GM21619 (cell line): ENCODE data around the gene MRPL55.

Source experiments
- ATAC-seq: cut with Tn5 transposase; IDR thresholded peaks from one replicate; pipeline ENCODE4 v1.9.1; 2021; ENCODE audit not compliant: unreplicated experiment

Gene MRPL55

DNA sequence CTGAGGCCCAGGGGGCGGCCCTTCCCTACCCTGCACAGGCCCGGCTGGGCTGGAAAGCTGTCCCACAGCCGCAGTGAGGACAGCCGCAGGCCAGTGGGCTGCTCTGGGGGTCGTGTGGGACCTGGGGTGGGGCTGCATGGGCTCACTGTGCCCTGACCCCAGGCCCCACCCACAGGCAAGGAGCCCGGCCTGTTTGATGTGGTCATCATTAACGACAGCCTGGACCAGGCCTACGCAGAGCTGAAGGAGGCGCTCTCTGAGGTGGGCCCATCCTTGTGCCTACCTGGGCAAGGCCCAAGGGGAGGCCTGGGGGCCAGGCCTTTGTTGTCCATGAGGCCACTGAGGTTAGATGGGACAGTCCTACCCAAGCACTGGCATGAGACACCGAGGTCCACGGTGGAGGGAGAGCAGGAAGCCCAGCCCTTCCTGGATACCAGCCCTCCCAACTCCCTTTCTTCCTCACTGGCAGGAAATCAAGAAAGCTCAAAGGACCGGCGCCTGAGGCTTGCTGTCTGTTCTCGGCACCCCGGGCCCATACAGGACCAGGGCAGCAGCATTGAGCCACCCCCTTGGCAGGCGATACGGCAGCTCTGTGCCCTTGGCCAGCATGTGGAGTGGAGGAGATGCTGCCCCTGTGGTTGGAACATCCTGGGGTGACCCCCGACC lies 39.2 kb upstream of the MRPL55 start:
- ATAC-seq: no peak

DNA sequence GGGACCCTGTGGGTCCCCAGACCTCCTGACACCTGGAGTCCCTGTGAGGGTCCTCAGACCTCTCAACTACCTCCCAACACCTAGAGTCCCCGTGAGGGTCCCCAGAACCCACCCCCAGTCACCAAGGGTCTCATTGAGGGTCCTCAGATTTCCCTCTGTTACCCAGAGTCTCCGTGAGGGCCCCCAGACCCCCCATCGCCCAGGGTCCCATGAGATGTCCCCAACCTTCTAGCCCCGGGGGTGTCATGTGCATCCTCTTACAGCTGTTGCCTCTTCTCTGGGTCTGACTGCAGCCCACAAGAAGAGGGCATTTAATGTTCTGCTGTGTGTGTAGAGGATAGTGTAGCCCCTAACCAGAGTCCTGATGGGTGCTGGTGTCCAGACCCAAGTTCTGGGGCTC lies 38.7 kb upstream of the MRPL55 start:
- ATAC-seq: no peak

DNA sequence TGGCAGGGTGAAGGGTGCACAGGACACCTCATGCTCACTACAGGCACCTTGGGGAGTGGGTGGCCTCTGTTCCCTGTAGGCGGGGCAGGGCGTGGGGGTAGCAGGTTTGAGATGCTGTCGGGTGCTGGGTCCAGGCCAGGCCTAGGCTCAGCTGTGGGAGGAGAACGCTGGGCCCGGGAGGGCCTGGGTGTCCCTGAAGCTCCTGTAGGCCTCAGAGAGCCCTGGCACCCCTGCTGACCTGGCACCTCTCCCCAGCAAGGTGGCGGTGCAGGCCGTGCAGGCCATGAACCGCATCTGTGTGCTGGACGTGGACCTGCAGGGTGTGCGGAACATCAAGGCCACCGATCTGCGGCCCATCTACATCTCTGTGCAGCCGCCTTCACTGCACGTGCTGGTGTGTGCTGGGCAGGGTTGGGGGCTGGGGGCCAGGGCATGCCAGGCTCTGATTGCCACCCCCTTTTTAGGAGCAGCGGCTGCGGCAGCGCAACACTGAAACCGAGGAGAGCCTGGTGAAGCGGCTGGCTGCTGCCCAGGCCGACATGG lies 38.1 kb upstream of the MRPL55 start:
- no peak for ATAC-seq

DNA sequence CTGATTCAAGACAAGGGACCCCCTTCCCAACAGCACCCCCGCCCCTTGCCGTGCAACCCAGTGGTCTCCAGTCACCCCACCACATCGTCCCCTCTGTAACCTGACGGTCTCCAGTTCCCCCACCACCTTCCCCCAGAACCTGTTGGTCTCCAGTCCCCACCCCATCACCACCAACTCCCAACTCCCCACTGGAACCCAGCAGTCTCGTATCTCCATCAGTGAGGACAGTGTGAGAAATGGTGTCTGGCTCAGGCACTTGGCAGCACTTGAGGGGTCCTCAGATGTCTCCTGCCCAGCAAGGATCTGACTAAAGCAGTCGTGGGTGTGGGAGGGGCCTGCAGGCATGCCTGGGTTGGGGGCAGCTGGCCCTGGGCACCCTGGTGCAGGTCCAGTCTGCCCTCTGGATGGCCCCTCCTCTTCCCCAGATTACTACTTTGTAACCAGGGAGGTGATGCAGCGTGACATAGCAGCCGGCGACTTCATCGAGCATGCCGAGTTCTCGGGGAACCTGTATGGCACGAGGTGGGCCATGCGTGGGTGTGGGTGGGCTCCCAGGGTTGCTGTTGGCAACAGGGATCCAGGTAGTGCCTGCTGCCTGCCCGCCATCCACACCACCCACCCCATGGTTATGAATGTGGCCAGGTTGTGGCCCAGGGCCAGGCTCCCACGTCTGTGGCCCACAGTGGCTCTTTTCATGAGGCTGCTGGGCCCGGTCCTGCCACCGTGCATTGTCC lies 37.5 kb upstream of the MRPL55 start:
- no peak for ATAC-seq

DNA sequence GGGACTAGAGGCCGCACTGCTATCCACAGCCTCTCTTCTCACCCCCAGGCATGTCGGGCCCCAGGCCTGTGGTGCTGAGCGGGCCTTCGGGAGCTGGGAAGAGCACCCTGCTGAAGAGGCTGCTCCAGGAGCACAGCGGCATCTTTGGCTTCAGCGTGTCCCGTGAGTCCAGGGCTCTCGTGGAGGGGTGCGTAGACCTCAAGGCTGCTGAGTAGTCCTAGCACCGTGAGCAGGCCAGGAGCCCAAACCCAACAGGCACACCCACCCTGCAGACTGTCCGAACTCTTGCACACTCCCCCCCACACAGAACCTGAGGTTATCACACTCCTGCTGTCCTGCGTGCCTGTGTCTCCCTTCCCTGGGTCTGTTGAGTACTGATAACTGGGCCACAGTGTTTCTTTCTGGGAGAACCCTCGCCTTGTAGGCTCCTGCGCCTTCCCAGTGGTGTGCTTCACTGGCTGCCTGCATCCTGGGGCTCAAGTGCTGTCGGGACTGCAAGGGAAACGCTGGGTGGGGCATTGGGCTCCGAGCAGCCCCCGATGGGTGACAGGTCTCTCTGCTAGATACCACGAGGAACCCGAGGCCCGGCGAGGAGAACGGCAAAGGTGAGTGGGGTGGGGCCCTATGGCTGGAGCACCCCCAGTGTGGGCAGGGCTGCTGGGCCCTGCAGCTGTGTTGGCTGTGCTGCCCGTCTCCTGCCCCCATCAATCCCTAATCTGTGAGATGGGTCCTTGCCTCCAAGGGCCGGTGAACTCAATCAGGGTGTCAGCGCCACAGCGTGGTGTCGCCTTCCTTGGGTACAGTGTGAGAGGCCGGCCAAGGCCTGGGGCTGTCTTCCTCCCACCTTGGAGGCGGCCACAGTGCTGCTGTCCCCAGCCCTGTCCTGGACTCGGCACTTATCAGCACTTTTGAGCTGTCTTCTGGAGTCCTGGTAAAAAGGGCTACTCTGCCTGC lies 36.6 kb upstream of the MRPL55 start:
- ATAC-seq: no peak

DNA sequence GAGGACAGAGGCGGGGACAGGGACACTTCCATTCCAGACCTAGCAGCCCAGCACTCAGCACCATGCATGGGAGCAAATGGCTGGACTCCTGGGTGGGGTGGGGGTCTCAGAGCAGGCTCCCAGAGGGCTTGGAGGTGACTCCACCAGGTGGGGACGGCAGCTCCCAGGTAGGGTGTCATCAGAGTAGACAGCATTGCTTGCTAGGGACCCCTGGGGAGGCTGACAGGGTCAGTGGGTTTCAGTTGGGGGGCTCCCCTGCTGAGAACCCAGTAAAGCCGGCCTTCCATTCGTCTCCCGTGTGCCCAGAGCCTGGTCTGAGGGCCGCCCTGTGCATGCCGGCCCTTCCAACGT lies 35.9 kb upstream of the MRPL55 start:
- no peak for ATAC-seq

DNA sequence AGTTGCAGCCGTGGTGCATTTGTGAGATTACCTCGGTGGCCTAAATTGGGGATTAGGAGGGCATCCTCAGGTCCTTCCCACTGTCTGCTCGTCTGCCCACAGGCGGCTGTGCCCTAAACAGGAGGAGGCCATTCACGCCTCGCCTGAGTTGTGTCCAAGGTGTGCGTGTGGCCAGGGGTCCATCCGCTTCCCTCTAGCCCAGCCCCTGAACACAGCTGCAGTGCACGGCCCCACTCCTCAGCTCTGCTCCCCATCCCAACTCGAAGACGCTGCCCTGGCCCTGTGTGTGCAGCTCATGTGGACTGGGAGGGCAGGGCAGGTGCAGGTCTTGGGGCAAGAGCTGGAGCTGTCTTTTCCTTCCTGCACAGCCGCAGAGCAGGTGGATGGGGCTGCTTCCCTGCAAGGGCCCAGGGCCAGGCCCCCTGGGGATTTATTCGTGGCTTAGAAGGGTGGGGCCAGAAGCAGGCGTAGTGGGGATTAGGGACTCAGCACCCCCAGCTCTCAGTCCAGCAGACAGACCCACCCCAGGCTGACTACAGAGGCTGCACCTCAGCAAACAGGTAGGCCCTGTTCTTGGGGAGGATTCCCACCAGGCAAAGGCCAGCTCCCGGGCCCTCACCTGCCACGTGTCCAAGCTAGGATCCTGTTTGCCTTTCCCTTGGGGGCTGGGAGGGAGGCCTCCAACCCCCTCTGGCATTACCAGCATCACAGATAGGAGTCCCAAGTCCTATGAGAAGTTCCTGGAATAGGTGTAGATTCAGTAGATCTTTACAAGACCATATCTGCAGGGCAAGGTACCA lies 35.3 kb upstream of the MRPL55 start:
- no peak for ATAC-seq

DNA sequence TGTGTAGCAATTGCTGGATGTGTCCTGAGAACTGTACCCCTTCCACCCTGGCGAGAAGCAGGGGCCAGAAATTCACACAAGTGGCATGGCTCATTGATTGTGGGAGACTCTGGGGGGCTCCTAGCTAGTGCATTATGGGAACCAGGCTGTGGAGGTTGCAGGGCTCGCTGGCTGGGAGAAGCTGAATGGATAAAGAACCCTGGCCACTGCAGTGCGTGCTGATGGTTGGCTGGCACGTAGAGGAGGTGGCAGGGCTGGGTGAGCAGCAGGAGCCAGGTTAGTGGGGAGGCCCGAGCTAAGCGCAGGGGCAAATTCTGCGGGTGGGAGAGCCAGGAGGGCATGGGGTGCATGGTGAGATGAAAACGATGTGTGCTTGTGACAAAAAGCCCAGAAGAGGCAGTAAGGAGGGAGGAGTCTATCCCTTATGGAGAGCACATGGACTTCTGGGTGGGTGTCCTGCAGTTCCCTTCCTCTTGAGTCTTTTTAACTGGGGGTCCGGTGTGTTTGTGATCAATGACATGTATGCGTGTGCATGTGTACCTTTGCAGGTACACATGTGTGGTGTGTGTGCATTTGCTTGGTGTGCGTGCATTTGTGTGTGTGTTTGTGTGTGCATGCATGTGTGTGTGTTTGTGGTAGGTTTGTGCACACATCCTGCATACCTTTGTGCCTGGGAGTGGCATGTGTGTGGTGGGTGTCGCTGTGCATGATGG lies 34.5 kb upstream of the MRPL55 start:
- ATAC-seq: no peak

DNA sequence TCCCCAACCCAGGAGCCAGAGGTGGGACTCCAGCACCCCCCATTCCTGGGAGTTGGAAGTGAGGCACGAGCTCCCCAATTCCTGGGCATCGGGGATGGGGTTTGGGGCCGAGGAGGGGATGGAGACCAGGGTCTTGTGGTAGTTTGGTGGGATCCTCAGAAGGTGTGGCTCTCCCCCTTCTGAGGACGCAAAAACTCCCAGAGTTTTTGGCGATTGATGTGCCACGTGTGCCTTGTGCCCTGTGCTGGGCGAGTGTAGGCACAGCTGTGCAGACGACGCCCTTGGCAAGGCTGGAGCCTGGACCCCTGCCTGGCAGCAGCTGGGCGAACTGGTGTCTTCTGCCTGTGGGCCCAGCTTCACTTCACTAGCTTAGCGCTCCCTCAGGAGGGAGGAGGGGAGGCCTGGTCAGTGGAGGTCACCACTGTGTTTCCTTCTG lies 33.6 kb upstream of the MRPL55 start:
- no peak for ATAC-seq

DNA sequence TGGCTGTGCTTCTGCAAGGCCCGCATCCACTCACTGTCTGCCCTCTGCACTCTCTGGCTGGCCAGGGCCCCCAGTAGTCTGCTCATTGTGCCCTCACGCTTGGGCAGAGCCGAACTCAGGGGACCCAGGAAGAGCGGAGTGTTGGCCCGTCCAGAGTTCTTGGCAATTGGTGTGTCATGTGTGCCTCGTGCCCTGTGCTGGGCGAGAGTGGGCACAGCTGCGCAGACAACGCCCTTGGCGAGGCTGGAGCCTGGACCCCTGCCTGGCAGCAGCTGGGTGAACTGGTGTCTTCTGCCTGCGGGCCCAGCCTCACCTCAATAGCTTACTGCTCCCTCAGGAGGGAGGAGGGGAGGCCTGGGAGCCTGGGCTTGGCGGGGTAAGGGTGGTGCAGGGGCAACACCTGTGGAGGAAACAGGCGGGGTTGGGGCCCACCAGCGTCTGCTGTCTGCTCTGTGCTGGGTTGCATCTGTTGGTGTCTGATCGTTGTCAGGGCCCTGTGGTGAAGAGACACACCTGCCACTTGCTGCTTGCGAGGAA lies 33.1 kb upstream of the MRPL55 start:
- ATAC-seq: no peak

DNA sequence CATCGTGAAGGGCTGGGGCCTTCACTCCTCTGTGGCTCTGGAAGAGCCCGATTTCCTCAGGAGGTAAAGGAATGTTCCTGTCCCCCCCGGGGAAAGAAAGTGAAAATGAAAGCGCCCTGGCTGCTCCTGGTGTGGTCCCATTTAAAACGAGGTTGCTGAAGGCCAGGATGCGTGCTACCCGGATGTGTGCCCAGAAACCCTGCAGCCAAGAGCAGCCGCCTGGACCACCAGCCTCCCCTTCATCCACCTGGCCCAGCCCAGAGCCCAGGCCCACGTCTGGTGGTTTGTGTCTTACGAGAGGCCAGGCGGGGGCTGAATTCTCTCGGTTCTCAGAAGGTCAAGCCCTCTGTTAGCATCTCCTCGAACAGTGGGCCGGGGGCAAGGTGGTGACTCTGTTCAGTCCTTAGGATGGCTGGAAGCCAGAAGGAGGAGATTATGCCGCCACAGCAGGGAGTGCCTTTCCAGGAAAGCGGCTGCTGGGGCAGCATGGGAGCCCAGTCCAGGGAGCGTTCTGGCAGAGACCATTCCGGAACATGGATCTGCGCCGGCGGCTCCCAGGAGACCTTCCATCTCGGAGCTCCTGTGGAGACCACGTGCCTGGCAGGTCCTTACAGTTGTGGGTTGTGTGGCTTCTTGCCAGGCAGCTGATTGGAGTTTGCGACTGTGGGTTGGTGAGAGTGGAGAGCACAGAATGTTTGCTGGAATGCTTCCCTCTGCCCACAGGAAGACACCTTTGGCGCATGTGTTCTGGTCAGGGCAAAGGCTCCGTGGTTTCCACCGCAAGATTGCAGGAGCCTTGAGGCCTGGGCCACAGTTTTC lies 32.3 kb upstream of the MRPL55 start:
- no peak for ATAC-seq

DNA sequence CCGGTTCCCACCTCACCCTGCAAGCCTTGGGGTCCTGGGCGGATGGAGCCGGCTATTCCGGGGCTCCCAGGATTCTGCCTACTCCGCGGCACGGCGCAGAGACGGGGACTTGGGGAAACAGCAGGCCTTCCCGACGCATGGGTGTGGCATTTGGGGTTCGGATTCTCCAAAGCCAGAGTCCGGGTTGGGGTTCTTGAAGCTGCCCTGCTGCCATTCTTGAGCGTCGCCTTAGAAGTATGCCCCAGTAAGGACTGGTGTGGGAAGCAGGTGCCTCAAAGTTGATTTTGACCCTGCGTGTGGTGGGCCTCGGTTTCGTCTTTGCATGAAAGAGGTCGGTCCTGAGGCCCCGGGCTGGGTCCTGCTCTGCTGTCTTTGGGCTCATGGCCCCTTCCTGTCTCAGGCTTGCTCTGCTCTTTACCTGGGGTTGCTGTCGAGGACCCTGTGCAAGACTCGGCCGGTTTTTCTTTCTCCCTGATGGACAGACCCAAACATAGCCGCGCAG lies 31.7 kb upstream of the MRPL55 start:
- no peak for ATAC-seq

DNA sequence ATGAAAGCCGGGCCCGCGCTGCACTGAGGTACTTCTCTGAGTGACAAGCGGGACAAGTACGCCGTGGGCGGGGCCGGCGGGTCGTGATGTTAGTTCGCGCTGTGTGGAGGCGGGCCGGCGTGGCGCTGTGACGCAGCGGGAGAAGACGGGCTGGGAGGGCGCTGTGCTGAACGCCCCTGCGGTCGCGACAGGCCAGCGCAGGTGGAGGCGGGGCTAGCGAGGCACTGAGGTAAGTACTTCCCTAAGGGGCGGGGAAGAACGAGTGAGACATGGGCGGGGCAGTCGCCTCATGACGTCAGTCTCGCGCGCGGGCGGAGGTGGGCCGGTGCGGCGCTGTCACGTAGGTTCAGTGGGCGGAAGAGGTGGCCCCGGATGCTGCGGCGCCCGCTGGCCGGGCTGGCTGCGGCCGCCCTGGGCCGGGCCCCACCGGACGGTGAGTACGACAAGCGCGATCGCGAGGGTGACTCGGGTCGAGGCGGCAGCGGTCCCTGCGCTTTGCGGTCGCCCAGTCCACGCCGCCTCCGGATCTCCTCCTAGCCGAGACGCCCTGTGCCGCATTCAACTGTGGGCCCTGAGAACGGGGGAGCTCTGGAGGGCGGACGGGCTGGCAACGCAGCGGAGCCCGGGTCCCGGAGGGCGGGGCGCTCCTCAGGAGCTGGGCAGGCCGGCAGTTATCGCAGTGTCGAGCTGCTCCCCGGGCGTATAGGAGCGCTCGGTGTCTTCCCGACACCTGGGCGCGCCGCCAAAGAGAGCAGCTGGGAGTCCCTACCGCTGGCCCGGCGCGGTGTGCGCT lies 31.0 kb upstream of the MRPL55 start, which contains the start of gene GUK1:
Gene GUK1, plus strand, starts transcription at position 349 of the 793 bp plus-strand sequence. Its CDS starts 24 bp downstream, at position 373.
- peak; percentile 91 for ATAC-seq

DNA sequence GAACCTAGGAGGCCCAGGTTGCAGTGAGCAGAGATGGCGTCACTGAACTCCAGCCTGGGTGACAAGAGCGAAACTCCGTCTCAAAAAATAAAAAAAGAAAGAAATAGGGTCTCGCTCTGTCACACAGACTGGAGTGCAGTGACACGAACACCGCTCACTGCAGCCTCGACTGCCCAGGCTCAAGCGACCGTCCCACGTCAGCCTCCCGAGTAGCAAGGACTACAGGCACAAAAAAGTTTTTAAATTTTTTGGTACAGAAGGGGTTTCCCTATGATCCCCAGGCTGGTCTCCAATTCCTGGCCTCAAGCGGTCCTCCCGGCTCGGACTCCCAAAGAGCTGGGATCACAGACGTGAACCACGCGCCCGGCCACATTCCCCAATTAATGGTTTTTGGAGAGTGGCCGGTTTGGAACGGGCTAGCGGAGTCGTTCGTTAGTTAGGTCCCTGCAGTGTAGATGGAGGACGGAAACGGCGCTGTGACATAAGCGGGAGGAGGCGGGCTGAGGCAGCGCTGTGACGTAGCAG lies 30.4 kb upstream of the MRPL55 start:
- no peak for ATAC-seq

DNA sequence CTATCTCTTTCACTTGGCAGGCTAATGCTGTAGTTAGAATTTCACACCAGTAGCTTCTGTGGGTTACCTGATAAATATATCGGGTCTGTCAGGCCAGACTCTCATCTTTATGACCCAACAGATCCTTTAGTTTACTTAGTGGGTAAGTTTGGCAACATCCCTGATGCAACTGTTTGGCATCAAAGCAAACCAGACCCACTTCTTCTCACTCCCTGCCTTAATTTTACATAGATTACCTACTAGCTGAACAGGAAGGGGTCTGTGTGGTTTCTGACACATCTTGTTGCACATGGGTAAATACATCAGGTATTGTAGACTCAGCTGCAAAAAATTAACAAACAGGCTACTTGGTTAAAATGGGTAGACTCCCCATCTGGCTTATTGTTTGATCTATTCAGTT lies 27.8 kb upstream of the MRPL55 start:
- ATAC-seq: no peak

DNA sequence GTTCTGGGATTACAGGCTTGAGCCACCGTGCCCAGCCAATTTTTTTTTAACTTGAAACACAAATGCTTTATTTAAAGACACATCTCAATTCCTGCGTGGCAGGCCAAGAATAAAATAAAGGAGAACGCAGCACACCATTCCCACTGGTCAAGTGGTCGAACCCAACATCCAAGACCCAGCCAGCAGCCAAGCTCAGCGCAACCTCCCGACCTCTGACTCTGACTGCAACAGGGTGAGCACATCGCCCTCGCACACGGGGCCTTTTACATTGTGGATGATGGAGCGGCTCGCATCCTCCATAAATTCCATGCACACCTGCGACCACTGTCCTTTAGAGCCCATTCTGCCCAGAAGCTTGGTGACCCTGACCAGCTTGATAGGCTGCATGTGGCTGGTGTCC lies 25.5 kb upstream of the MRPL55 start:
- no peak for ATAC-seq

DNA sequence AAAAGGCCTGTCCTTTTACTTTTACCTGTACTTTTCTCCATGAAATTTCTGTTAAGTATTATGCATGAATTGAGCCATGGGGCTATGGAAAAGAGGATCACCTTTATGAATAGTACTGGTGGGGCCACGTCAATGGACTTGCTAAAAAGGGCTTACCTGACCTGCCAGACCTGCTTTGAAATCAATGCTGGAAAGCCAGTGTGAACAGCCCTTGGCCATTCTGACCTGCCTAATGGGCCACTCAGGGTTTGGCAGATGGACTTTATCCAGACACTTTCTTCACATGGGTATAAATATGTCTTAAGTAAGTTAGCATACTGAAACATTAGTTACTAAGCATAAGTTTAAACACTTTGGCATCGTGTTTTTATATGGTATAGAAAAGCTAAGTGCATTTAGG lies 22.7 kb upstream of the MRPL55 start:
- no peak for ATAC-seq

DNA sequence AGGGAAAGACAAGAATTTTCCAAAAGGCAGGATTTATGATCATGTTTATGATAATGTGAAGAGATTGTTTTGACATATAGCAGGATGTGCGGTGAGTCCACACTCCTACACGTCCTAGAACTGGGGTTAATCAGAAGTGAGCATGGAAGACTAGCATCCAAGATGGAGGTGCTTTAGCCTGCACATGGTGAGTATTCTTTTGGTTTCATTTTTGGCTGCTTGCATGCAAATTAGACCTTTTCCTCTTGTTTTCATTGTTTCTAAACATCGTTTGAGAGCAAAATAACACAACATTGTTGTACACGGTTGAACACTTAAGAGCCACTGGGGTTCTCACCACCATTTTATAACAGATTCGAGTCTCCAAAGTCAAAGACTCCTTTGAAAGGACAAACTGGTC lies 16.1 kb upstream of the MRPL55 start:
- no peak for ATAC-seq
